ENCODE results near the gene AFF3.

DNA sequence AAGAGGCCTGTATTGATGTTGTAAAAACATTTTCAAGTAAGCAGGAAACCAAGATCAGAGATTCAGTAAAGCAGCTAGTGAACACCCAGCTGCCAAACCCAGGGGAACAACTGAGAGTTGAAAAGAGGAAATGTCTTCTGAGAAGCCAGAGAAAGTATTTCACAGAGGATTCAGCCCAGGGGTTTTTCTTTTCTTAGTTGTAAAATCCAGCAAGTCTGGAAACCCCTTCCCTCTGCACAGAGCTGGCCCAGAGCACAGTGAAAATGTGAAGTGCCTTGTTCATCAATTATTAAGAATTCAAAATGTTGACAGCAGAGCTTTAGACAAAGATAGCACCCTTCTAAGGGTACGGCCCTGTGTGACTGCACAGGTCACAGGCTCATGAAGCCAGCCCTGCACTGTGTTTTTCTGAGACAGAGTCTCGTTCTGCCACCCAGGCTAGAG lies 28.4 kb downstream of the AFF3 start:
- TF ChIP-seq RAD21 (IDR thresholded peaks at IDR 0.05 in 1 of 2, conservative IDR thresholded peaks at IDR 0.05 in 1 of 2; ENCODE audit: low read depth in 2 of 2, low read length in 2 of 2) (no peak), POLR2A (IDR thresholded peaks at IDR 0.05; ENCODE audit: control extremely low read depth in 1 of 2, low read depth in 2 of 2, low read length in 2 of 2) (no peak), JUND (IDR thresholded peaks at IDR 0.05; ENCODE audit: low read length) (no peak), EZH2 (IDR thresholded peaks at IDR 0.05; ENCODE audit: low read depth, low read length, severe bottlenecking) (no peak), MAFK (IDR thresholded peaks at IDR 0.05; ENCODE audit: low read depth, low read length) (no peak), EGR1 (IDR thresholded peaks at IDR 0.05; ENCODE audit: borderline replicate concordance, low read depth, low read length) (no peak)
- TF ChIP-seq, protein P1, sequence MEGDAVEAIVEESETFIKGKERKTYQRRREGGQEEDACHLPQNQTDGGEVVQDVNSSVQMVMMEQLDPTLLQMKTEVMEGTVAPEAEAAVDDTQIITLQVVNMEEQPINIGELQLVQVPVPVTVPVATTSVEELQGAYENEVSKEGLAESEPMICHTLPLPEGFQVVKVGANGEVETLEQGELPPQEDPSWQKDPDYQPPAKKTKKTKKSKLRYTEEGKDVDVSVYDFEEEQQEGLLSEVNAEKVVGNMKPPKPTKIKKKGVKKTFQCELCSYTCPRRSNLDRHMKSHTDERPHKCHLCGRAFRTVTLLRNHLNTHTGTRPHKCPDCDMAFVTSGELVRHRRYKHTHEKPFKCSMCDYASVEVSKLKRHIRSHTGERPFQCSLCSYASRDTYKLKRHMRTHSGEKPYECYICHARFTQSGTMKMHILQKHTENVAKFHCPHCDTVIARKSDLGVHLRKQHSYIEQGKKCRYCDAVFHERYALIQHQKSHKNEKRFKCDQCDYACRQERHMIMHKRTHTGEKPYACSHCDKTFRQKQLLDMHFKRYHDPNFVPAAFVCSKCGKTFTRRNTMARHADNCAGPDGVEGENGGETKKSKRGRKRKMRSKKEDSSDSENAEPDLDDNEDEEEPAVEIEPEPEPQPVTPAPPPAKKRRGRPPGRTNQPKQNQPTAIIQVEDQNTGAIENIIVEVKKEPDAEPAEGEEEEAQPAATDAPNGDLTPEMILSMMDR (IDR thresholded peaks at IDR 0.05; ENCODE audit: control extremely low read depth in 1 of 3, insufficient read depth in 1 of 3, low read depth in 1 of 3, low read length in 3 of 3), result no peak
